HG02973 (cell line): ENCODE results near the gene PDE2A.

Experiments used
- ATAC-seq: cut with Tn5 transposase; IDR thresholded peaks from one replicate; pipeline ENCODE4 v1.9.1; 2021; ENCODE audit warnings: moderate library complexity; ENCODE audit not compliant: unreplicated experiment

PDE2A gene

GRCh38 chr11:72685560-72686480 is 11.6 kb upstream of the PDE2A start:
- no peak for ATAC-seq

DNA sequence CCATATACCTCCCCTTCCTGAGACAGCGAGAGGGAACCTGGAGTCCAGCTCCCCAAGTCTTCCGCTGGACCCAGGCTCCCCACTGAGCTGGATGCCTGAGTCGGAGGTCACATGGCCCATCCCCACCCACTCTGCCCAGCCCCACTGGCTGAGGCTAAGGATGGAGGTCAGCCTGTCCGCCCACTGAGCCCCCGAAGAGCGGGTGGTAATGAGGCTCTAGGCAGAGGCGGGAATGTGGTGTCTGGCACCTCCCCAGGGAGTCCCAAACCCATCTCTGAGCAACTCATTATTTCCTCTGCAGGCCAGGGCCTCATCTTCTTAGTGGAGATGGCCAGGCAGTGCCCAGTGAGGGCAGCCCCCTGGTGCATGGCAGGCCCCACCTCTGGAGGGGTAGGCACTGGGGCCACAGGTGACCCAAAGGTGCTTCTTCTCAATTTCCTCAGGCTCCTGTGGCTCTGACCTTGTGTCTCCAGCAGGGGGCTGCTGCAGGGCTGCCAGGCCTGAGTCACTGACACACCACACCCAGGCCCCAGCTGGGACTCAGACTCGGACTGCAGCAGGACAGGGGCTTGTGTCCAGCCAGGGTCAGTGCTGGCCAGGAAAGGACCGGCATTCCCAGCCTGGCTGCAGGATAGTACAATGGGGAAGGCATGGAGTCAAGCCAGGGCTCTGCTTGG is 10.2 kb upstream of the PDE2A start:
- ATAC-seq: no peak

GRCh38 chr11:72683782-72684200 is 9.6 kb upstream of the PDE2A start:
- no peak for ATAC-seq

GRCh38 chr11:72682858-72683243 is 8.6 kb upstream of the PDE2A start:
- ATAC-seq: no peak

GRCh38 chr11:72682238-72682857 is 8.1 kb upstream of the PDE2A start:
- ATAC-seq: no peak

DNA sequence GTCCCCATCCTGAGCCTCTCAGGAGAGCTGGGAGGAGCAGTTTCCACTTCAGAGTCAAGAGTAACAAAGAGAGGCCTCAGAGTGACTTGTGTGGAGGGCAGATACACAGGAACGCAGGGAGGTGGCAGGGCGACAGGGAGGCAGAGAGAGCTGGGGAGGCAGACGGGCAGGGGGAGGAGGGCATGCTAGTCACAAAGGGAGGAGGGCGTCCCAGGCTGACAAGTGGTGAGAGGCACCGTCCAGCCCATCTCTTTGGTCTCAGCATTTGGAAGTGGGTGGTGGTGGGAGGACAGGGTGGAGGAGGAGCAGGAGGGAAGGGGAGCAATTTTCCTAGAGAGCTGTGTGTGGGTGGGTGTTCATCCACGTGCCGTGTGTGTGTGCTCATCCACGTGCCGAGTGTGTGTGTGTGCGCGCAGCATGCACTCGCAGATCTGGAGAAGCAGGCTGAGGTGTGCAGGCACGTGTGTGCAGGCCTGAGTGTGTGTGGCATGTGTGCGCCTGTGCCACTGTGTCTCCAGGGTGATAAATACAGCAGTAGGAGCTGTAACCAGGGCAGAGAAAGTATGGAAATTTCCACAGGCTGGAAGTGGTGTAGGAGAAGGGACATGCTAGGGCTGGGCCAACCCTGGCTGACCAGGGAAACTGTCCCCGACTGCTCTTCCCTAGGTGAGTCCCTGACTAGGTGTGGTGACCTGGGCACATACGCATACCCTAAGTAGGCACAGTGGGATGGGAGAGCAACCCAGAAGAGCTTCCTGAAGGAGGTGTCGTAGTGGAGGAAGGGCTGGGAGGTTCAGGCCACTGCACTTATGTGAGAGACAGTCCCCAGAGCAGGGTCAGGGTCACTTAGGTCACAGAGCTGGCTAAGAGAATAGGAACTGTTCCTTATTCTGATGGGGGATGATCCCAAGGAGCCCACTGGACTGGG is 7.3 kb upstream of the PDE2A start:
- ATAC-seq: no peak

DNA sequence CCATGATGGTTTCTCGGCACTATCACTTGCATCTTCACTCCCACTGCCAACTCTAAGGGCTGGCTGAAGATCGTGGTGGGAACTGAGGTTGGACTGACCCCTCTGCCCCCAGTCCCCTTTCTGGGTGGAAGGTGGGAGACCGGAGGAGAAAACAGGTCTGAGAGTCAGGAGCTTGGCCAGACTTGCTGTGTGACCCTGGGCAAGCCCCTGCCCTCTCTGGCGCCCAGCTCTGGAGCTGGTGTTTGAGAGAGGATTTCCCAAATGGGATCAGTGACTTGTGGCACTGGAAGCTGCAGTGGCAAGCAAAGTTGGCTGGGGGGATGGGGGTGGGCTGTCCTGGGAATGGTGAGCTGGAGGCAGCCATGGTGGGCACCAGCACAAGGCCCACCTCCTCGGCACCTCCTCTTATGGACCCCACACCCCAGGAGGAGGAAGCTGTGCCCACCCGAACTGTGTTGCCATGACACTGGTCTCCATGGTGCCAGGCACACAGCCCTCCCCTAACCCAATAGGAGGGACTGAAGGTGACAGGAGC is 6.5 kb upstream of the PDE2A start:
- ATAC-seq: no peak

- ATAC-seq: no peak
Observed at GRCh38 chr11:72679869-72680268, 5.6 kb upstream of the PDE2A start.

- ATAC-seq: no peak
Observed at GRCh38 chr11:72678524-72678923, 4.3 kb upstream of the PDE2A start.

GRCh38 chr11:72676861-72677341 is 2.7 kb upstream of the PDE2A start:
- ATAC-seq: no peak

DNA sequence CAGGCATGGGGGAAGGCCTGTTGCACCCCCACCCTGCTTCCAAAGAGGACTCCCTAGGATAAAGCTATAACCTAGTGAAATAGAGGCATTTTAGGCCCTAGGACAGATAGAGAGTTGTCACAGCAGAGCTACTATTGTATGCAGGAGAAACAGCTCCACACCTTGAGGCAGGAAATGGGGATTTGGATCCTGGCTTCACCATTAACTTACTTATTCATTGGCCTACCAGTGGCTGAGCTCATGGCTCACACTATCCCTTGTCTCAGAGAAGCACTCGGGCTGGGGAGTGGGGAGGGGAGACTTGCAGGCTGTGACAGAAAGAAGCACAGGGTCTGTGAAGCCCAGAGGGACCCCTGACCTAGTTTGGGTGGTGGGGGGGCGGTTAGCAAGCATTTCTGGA is 999 bp upstream of the PDE2A start:
- ATAC-seq: no peak

- ATAC-seq: no peak
Observed at GRCh38 chr11:72673284-72673942, 809 bp downstream of the PDE2A start.

GRCh38 chr11:72672597-72673238 is 1.5 kb downstream of the PDE2A start:
- no peak for ATAC-seq

DNA sequence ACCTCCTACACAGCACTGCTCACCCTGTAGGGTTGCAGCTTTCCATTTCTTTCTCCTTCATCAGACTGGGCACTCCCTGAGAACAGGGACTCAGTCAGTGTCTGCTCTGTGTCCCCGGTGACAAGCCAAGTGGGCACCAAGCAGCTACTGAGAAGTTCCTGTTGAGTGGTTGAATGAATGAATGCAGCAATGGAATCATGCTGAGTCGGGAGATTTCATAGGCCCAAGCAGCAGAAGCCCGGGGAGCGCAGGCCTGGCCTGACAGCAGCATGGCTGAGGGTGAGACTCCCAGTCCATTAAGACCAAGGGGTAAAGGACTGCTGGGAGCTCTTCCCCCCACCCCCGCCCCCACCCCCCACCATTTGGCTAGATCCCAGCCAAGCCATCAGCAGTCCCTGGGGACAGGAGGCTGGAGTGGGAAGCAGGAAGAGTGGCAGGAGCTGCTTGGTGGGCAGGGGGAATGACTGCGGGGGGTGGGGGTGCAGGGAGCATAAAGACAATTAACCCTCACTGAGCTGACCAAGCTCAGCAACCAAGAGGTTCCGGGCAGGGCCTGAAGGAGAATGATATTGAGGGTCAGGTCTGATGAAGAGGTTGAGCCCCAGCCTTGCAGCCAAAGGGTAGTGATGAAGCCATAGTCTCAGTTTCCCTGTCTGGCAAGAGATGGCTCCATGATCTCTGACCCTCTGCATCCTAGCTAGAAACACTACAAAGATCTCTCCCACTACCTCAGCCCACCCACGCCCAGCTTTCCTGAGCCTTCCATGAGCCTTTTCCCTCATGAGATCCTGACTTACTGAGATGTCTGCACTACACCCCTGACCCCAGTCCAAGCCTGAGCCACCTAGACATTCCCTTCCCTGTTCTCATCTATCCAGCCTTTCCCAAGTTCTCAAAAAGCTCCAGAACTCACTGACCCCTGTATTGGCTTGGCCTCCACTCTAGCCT is 2.8 kb downstream of the PDE2A start:
- ATAC-seq: no peak

DNA sequence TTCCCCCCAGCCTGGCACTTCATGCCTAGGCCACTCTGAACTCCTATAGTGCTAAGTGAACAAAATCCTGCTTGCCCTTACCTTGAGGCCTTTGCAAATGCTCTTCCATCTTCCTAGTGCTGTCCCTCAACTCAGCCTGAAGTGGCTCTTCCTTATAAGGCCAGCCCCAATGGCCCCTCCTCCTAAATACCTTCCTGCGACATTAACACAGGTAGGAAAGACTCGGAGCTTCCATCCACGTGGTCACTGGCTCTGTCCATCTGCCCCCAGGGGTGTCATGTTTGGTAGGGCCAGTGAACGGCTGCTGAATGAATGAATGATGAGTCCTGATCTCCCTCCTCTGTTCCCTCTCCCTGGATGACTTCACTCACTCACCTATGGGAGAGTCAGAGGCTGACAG is 4.2 kb downstream of the PDE2A start:
- ATAC-seq: no peak

DNA sequence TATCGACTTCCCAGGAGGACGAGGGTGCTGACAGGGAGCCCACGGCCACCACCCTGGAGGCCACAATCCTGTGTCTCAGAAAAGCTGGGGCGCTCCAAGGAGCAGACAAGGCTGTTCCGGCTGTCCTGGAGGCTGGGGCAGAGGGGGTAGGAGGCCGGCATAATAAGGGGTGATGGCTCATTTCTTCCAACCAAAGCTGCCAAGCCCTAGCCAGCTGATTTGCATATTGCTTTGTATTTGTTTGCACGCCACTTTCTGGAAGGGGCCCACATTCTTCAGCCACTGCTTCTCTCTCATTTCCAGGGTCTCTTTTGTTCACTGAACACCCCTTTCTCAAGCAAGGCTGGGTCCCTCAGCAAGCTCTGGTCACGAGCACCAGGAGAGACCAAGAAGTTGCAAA is 4.7 kb downstream of the PDE2A start:
- no peak for ATAC-seq

- peak; percentile 90 for ATAC-seq
Observed at GRCh38 chr11:72668629-72669347, 5.4 kb downstream of the PDE2A start.
